GM18499 (cell line): ENCODE data around the gene FGFRL1.
"Not testable (repeated sequence)": the region's sequence is repeated elsewhere in the genome, so short reads cannot be mapped to it uniquely, and the experiment has no call there.

Experiments
- ATAC-seq: cut with Tn5 transposase; IDR thresholded peaks from one replicate; pipeline ENCODE4 v1.9.1; 2021; ENCODE audit warnings: moderate number of reproducible peaks; ENCODE audit not compliant: insufficient read depth, unreplicated experiment

FGFRL1 gene

DNA sequence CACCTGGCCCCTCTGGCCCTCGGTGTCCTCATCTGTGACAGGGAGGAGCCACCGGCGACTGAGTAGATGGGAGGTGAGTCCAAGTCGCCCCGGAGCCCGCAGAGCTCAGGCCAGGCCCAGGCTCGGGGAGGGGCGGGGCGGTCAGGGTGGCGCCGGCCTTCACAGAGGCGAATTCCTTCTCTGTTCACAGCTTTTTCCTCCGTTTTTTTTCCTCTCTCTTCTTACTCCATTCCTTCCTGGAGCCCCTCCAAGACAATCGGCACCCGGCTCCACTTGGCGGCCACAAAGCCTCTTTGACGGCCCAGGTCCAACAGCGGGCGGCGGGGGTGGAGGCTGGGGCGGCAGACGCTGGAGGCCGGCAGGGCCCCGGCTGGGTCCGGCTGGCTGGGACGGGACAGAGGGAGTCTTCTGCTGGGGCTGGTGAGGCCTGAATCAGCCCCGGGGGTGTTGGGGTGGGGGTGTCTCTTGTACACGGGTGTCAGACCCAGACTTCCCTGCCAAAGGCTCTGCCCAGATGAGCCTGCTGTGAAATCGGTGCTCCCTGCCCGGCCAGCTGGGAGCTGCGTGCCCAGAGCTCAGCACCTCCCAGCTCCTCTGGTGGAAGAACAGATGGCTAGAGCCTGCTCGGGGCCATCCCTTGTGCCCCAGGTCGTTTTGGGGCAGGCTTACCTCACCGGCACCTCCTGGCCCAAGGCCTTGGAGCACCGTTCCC is 22.6 kb downstream of the FGFRL1 start:
- ATAC-seq = no peak

DNA sequence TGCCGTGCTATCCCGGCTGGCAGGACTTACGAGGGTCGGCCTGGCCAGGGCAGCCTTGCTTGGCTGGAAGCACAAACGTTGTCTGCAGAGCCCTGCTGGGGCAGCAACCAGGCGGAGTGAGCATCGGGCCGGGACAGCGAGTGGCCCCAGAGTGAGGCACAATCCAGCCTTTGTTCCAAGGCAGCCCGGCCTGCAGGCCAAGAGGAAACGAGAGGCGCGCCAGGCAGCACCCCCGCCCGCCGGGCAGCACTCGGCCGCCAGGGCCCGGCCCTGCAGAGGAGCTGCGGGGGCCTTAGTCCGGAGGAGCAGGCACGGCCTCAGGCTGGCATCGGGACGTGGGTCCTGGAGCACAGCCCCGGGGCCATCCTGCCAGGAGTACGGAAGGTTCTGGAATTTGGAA is 24.1 kb downstream of the FGFRL1 start:
- ATAC-seq = no peak

DNA sequence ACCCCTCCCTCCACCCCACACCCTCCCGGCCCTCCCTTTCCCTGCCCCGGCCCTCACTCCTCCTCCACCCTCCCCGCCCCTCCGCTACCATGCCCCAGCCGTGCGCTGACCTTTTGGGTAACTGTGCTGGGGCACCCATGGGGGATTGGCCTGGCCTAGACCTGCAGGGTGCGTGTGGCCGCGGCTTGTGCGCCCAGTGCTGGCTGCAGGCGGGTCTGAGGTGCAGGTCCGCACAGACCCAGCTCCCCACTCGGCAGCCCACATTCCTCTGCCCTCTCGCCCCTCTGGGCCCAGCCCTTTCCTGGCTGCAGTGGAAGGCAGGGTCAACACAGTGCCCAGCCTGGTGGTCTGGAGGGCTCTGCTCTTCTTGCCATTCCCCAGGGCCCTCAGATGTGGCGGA is 24.7 kb downstream of the FGFRL1 start:
- ATAC-seq = no peak

GRCh38 chr4:1036976-1037810 is 25.8 kb downstream of the FGFRL1 start:
- no peak for ATAC-seq

DNA sequence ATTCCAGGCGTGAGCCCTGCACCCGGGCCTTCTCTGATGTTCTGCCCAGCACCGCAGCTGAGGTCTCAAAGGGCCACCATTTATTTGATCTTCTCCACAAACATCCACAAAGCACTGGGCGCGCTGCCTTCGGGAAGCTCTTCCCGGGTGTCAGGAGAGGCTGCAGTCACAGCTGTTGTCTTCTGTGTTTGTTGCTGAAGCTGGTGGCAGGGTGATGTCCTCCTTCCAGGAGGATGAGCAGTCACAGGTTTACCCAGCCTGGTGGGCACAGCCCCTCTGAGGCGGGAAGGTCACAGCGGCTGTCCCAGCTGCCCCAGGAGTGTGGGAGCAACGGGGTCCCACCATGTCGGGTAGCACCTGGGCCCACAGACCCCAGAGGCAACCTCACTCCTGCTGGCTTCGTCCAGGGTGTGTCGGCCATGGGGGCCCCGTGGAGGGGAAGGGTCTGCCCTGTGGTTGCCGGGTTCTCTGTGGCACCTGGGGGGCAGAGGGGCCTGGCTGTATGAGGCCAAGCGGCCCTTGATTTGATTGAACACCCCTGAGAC is 27.6 kb downstream of the FGFRL1 start:
- ATAC-seq = no peak

DNA sequence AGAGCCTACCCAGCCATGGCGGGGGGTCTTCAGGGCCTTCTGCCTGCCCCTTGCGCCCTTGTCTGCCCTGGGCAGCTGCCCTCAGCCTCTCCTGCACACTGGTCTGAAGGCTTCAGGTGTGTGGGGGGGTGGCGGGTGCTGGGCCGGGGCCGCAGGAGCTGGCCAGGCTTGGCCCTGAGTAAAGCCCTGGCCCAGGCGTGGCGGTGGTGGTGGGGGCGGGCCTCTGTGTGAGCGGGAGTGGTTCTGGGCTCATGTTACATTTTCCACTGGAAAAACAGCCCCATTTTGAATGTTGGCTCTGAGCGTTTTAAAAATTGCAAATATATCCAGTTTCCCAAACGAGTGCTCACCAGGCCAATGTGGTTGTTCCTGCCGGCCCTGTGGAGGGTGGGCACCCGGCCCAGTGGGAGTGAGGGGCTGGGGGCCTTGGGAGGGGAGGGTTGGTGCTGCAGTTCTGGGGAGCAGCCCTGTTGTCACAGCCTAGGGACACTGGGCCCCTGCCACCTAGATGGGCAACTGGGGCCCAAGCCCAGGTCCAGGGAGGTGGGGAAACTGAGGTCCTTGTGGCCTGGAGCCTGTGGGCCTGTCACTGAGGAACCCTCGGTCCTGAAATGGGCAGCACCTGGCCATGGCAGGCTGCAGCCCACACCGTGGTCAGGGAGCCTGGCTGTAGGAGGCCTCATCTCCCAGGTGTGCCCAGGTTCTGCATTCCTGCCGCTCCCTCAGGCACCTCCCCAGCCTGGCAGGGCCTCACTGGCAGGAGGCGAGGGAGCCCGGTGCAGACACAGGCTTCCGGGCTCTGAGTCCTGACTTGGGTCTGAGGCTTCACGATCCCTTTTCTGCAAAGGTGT is 28.3 kb downstream of the FGFRL1 start:
- no peak for ATAC-seq

DNA sequence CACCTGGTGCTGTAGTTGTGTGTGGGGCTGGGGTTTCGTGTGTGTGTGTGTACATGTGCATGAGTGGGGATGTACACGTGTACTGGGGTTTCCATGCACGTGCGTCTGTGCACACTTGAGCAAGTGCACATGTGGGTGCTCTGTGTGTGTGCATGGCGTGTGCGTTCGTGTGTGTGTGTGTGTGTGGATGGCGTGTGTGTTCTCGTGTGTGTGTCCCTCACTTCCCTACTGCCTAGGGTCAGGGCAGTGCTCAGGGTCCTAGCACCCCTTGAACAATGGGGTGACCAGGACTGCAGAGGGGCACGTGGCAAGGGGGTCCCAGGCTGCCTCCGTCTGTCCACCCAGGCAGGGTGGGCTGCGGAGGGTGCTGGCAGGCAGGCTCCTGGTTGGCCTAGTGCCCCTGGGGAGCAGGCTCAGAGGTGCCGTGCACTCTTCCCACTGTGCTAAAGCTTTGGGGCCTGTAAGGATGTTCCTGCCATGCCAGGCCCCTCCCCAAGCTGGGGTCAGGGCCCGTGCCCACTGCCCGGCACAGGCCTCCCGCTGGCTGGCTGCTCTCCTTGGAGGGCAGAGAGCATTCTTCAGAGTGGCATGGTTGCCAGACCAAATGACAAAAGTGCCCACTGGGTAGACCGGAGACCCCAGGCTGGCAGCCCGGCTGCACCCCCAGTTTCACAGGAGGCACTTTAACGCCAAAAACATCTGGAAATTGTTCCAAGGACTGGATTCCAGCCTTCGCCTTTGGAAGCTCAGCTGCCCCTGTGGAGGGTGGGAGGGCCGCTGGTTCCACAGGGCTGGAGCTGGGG is 29.1 kb downstream of the FGFRL1 start:
- no peak for ATAC-seq

DNA sequence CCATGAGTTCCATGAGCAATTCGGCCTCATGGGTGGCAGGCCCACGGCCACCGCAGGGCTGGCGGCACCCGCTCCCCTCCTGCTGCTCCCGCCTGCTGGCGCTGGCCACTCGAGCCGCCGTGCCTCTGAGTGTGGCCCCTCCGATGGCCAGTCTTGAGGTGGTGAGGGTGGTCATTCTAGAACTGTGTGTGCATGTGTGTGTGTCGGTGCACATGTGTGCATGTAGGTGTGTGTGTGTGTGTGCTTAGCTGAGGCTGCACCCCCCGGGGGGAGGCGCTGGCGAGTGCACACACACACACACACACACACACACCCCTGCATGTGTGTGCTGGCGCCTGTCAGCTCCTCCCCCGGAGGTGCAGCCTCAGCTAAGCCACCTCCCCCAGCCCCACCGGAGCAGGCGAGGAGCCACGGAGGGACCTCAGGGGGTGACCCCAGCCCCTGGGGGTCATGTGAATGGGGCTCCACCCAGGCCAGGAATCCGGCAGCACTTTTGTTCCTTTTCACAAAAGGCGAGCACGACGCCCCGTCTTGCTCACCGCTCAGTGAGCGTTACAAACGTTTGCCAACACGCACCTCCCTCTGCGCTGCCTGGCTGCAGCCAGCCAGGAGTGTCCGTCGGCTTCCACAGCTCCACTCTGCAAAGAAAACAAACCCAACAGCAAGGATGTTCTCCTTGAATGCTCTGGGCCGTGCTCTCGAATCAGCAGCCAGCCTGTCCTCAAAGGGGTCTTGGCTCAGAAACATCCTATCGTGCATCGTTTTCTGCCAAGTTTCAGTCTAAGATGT is 29.9 kb downstream of the FGFRL1 start:
- no peak for ATAC-seq

GRCh38 chr4:1041936-1042330 is 30.5 kb downstream of the FGFRL1 start:
- no peak for ATAC-seq

- ATAC-seq = no peak
Measured at GRCh38 chr4:1042352-1043055, 31.1 kb downstream of the FGFRL1 start.

DNA sequence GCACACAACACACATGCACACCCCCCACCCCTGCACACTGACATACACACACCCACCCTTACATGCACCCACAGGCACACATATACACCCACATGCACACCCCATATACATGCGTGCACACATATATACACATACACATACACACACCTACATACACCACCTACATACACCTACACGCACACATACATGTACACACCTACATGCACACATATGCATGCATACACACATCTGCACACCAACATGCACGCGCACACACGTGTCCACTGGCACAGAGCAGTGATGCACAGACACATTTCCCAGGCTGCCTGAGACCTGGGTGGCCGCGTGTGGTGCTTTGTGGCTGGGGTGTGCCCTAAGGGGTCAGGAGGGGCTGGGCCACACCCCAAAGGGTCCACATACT is 31.7 kb downstream of the FGFRL1 start:
- no peak for ATAC-seq

DNA sequence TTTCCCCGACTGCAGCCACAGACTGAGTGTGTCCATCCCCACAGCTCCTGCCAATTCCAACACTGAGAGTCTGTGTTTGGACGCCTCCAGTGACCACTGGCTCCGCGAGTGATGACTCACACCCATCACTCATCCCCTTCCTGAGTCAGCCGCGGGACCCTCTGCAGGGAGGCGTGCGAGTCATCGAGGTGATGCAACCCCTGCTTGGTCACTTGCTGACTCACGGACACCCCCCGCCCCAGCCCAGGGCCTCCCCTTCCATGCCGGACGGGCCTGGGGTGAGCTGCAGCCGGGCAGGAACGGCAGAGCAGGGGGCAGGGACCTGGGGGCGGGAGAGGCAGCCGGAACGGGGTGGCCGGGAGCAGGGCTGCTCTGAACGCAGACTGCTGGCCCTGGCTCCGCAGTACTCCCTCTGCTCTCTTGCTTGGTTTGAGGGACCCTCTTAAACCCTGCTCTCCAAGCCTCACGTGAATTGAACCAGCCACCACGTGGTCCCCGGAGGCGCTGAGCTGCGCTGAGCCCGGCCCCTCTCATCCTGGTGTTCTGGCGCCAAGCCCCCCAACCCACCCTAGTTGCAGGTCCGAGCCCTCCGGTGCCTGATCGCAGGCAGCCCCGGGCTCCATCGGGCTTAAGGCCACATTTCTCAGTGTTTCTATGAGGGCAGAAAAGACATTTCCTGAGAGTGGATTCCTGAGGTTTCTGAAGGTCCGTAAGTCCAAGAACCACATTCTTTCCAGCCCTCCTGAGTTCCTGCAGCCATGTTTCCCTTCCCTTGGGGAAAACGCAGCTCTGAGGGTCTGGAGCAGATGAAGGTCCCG is 32.4 kb downstream of the FGFRL1 start:
- ATAC-seq = no peak

- no peak for ATAC-seq
Measured at GRCh38 chr4:1044469-1045192, 33.2 kb downstream of the FGFRL1 start.

DNA sequence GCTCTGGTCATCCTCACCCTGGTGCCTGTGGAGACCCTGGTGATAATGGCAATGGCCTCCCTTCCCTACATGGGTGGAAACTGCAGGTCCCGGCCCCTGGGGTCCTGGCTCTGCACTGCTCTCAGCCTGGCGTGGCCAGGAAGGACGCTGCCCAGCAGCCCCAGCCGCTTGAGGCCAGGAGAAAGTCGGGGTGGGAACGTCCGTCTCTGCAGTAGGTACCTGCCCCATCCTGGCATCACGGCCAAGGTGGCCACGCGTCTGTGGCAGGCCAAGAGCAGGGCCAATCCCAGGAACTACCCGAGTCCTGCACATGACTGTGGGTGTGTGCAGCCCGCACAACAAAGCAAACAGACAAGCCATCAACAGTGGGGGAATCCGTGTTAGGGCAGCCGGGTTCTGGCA is 33.8 kb downstream of the FGFRL1 start:
- ATAC-seq = no peak

- no peak for ATAC-seq
Measured at GRCh38 chr4:1045595-1046201, 34.3 kb downstream of the FGFRL1 start.

DNA sequence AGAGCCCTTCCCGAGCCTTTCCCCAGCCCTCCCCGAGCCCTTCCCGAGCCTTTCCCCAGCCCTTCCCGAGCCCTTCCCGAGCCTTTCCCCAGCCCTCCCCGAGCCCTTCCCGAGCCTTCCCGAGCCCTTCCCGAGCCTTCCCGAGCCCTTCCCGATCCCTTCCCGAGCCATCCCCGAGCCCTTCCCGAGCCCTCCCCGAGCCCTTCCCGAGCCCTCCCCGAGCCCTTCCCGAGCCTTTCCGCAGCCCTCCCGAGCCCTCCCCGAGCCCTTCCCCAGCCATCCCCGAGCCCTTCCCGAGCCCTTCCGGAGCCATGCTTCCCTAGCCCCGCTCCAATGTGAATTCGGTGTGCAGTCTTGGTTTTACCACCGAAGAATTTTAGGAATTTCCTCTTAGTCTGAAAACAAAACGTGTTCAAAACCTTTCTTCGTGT is 35.2 kb downstream of the FGFRL1 start:
- ATAC-seq = not testable (repeated sequence)
